GM19372 (cell line): ENCODE measurements around the gene GNAQ.
"Not testable (repeated sequence)": the region's sequence is repeated elsewhere in the genome, so short reads cannot be mapped to it uniquely, and the experiment has no call there.

Experiments
- ATAC-seq: cut with Tn5 transposase; IDR thresholded peaks from one replicate; pipeline ENCODE4 v1.9.1; 2021; ENCODE audit warnings: mild to moderate bottlenecking, low read depth, moderate library complexity; ENCODE audit not compliant: unreplicated experiment

Gene GNAQ

DNA sequence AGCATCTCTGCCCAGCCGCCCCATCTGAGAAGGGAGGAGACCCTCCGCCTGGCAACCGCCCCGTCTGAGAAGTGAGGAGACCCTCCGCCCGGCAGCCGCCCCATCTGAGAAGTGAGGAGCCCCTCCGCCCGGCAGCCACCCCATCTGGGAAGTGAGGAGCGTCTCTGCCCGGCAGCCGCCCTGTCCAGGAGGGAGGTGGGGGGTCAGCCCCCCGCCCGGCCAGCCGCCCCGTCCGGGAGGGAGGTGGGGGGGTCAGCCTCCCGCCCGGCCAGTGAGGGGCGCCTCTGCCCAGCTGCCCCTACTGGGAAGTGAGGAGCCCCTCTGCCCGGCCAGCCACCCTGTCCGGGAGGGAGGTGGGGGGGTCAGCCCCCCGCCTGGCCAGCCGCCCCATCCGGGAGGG is 270.7 kb downstream of the GNAQ start:
- ATAC-seq: not testable (repeated sequence)

DNA sequence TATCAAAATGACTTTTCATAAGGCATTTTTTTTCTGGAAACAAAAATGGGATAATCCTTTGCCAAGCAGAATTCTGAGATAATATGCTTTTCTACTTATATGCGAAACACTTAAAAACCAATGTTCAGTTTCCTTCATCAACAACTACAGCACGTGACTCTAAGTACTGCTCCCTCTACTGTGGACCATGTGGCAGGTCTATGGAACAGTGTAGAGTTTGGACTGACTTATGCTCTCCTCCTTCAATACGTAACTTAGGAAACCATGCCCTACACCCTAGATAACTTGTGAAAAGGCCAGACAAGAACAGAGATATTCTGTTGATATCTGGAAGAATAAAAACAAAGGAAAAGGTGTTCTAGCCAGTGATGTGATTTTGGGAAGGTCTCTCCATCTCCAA is 272.2 kb downstream of the GNAQ start:
- ATAC-seq: no peak

DNA sequence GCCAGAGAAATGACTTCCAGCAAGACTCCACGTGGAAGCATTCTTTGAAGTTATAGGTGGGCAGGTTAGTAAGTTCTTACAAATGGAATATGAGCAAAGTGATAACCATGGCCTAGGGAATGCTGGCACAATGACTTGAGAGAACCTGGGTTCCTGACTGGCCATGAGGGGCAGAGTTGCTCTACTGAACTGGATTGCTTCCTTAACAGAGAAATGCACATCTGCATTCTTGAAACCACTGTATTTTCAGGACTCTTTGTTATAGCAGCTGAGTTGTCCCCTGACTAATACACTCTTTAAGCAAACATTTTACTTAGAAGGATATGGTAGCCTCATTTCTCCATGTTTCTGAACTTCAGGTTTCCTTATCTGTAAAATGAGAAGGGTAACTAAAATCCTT is 275.2 kb downstream of the GNAQ start:
- ATAC-seq: no peak

DNA sequence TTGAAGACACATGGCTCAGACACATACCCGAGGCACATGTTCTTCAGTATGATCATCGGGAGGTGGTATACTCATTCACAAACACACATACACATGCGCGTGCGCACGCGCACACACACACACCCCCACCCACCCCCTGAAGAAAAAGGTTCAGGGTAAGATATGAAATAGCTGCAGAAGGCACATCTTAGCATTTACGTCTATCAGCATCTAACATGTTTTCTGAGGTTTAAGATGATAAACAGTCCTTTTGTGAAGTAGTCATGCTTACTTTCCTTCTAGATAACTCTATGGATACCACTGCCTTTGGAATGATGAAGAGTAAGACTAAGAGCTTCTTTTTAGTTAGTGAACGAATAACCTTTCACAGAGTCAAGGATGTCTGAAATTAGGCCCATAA is 278.4 kb downstream of the GNAQ start:
- ATAC-seq: no peak

- no peak for ATAC-seq
These were observed 279.1 kb downstream of the GNAQ start for GRCh38 chr9:77752554-77752953.

- ATAC-seq: no peak
These were observed 280.1 kb downstream of the GNAQ start for GRCh38 chr9:77751341-77752091.

DNA sequence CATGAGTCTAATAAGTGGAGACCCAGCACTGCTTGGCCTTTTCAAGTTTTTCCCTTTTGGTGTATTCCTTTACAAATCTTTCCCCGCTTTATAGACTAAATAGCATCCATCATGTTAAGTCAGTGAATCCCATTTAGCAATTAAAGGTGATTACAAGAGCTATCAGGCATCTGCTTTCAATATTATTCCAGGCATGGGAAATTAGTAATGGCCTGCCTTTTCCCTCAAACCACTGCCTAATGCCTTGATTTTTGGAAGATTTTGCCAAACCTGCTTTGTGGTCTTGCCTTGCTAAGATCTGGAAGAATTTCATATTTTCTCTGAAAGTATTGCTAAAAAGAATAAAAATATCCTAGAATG is 280.6 kb downstream of the GNAQ start:
- ATAC-seq: no peak

- no peak for ATAC-seq
These were observed 281.3 kb downstream of the GNAQ start for GRCh38 chr9:77750284-77750683.

GRCh38 chr9:77748214-77748772 is 283.3 kb downstream of the GNAQ start:
- ATAC-seq: no peak

GRCh38 chr9:77747163-77747562 is 284.4 kb downstream of the GNAQ start:
- ATAC-seq: no peak

DNA sequence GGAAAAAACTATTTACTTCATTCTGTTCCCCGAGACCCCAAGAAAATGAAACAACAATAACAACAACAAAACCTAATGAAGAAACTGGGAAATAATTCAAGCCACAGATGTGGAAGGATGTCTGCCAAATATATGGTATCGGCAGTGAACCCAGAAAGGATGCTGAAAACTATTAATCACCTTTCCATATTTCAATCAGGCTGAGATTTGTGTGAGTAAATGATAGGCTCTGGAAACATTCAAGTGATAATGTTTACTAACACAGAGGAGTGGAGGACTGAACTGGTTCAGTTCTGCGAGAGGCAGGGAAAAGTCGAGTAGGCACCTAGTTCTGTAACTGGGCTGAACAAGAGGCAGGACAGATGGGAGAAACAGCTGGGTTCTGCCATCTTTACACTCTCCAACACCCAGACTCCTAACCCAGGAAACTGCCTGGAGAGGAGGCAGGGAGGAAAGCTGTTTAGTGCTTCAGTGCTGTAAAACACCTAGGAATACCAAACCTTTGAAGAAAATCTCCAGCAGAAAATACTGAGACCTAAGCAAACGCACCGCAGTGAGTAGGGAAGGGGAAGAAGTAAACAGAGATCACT is 286.7 kb downstream of the GNAQ start:
- ATAC-seq: no peak

- no peak for ATAC-seq
These were observed 288.2 kb downstream of the GNAQ start for GRCh38 chr9:77743386-77743785.

- no peak for ATAC-seq
These were observed 292.7 kb downstream of the GNAQ start for GRCh38 chr9:77738932-77739331.

GRCh38 chr9:77735494-77735893 is 296.1 kb downstream of the GNAQ start:
- ATAC-seq: no peak

- no peak for ATAC-seq
These were observed 299.7 kb downstream of the GNAQ start for GRCh38 chr9:77731930-77732329.

DNA sequence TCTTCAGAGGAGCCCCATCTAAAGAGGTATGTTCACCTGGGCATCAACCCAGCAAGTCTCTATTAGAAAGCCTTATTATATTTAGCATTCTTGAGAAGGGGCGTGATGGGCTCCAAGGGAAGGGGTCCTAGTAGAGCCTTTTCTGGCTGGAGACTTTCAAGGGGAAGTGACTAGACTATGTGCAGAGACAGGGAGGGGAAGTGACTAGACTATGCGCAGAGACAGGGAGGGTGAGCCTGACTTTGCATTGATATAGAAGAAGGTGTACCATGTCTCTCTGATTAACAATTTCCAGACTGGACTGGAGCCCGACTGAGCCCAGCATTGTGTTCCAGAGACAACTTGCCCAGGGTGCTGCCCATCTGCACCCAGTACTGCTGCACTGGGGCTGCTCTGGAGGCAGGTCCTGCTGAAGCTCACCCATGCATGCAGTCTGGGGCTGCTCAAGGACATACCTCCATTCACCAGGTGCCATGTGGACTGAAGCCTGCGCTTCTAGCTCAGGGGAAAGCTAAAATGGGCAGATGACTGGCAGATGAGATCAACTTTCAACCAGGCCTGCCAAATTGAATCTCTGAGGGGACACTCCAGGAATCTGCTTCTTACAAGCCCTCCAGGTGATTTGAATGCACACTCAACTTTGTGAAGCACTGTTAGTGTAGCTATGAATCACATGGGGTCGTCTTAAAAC is 300.5 kb downstream of the GNAQ start:
- no peak for ATAC-seq

- ATAC-seq: no peak
These were observed 302.4 kb downstream of the GNAQ start for GRCh38 chr9:77729177-77729576.

- no peak for ATAC-seq
These were observed 304.8 kb downstream of the GNAQ start for GRCh38 chr9:77726814-77727213.

DNA sequence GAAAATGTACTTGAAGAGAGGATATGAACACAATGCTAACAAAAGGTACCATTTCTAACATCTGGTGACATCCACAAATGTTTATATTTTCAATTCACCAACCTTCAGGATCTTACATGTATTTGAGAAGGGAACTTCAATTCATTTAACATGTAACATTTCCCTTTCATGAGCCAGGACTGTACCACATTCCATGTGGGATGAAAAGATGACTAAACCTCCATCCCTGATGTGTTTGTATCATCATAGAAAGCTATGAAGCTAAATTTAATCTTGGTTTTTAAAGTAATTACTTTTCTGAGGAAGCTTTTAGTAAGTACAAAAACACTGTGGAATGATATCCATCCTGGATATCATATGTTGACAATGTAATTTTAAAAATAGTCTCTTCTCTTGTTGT is 305.3 kb downstream of the GNAQ start:
- no peak for ATAC-seq

DNA sequence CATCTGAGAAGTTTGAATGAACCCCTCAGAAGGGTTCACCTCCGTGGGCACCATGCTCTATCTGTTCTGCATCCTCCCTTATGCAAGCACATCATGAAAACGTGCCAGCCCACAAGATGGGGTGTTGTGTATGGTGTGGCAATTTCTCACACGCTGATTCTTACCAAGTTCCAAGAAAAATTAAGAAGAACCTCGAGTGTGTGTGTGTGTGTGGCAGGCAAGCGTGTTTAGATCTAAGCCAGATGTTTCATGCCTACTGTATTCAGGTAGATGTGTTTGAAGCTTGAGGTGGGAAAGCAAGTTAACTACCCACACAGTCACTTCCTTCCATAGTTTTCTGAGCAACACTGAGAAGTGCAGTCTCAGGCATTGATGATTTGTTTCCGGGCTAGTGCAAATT is 305.8 kb downstream of the GNAQ start:
- no peak for ATAC-seq

DNA sequence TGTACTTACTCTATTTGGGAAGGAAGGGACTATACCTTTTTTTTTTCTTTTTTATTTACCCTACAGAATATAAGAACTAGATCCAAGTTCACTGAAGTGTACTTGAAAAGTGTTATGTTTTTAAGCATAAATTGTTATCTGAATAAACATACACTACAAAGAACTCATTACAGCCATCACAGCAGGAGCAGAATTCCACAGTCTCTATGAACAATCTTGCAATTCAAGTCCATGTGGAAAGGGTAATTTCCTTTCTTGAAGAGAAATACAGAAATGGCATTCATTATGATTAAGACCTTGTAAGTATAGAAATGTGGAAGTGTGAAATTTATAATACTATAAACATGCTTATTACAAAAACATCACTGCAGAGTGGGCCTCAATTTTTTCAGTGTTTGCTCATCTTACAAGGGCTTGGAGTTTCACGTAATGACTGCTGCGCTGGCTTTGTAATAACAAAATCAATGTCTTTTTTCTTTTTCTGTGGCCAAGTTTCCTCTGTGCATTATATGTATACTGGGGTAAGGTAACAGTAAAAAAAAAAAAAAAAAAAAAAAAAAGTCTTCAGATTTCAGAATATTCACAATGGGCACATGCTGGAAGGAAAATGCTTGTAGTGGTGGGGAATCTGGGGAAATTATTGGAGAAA is 306.4 kb downstream of the GNAQ start:
- no peak for ATAC-seq
